ENCODE results near the gene MLLT10. TPM values are rescaled to one million over a fixed set of nuclear protein-coding genes. Genes with fewer than 3 reads are reported as not detected.

MLLT10 gene
- total RNA-seq, 1 donor from 2014 or later, result 39.0 TPM

- Mint-ChIP-seq H3K4me3 (ENCODE audit: unreplicated experiment) (no peak overlapping the region), H3K36me3 (ENCODE audit: low read depth) (no peaks in the 10 kb centered on the region), H3K4me1 (ENCODE audit: low read depth) (peaks cover 31% of the 10 kb centered on the region), H3K9me3 (ENCODE audit: low read depth) (no peaks in the 10 kb centered on the region), H3K27me3 (ENCODE audit: low read depth) (no peaks in the 10 kb centered on the region), H3K27ac (ENCODE audit: unreplicated experiment) (no peak overlapping the region)
- no peak for TF ChIP-seq CTCF (IDR thresholded peaks at IDR 0.05)
- no peak for DNase-seq (ENCODE audit: low spot score)
Observed at GRCh38 chr10:21498986-21499385, 35.0 kb upstream of the MLLT10 start.

GRCh38 chr10:21499701-21500577, 34.1 kb upstream of the MLLT10 start:
- Mint-ChIP-seq H3K9me3 (ENCODE audit: low read depth) (no peaks in the 10 kb centered on the region), H3K4me3 (ENCODE audit: unreplicated experiment) (peak overlapping the region; percentile 29), H3K27me3 (ENCODE audit: low read depth) (no peaks in the 10 kb centered on the region), H3K36me3 (ENCODE audit: low read depth) (no peaks in the 10 kb centered on the region), H3K27ac (ENCODE audit: unreplicated experiment) (no peak overlapping the region), H3K4me1 (ENCODE audit: low read depth) (peaks cover 27% of the 10 kb centered on the region)
- peak; percentile 24 for TF ChIP-seq CTCF (IDR thresholded peaks at IDR 0.05)
- DNase-seq (ENCODE audit: low spot score), result no peak

- Mint-ChIP-seq H3K36me3 (ENCODE audit: low read depth) (no peaks in the 10 kb centered on the region), H3K27me3 (ENCODE audit: low read depth) (no peaks in the 10 kb centered on the region), H3K9me3 (ENCODE audit: low read depth) (no peaks in the 10 kb centered on the region), H3K4me1 (ENCODE audit: low read depth) (peaks cover 21% of the 10 kb centered on the region), H3K27ac (ENCODE audit: unreplicated experiment) (no peak overlapping the region), H3K4me3 (ENCODE audit: unreplicated experiment) (no peak overlapping the region)
- no peak for TF ChIP-seq CTCF (IDR thresholded peaks at IDR 0.05)
- DNase-seq (ENCODE audit: low spot score), result no peak
Observed at GRCh38 chr10:21500578-21500910, 33.5 kb upstream of the MLLT10 start.

GRCh38 chr10:21501091-21501490, 32.9 kb upstream of the MLLT10 start:
- Mint-ChIP-seq H3K36me3 (ENCODE audit: low read depth) (no peaks in the 10 kb centered on the region), H3K9me3 (ENCODE audit: low read depth) (no peaks in the 10 kb centered on the region), H3K4me1 (ENCODE audit: low read depth) (peaks cover 21% of the 10 kb centered on the region), H3K4me3 (ENCODE audit: unreplicated experiment) (no peak overlapping the region), H3K27me3 (ENCODE audit: low read depth) (no peaks in the 10 kb centered on the region), H3K27ac (ENCODE audit: unreplicated experiment) (no peak overlapping the region)
- DNase-seq (ENCODE audit: low spot score), result no peak
- TF ChIP-seq CTCF (IDR thresholded peaks at IDR 0.05), result no peak

GRCh38 chr10:21501731-21502347, 32.2 kb upstream of the MLLT10 start:
- Mint-ChIP-seq H3K4me3 (ENCODE audit: unreplicated experiment) (no peak overlapping the region), H3K36me3 (ENCODE audit: low read depth) (no peaks in the 10 kb centered on the region), H3K27me3 (ENCODE audit: low read depth) (no peaks in the 10 kb centered on the region), H3K27ac (ENCODE audit: unreplicated experiment) (no peak overlapping the region), H3K4me1 (ENCODE audit: low read depth) (peaks cover 21% of the 10 kb centered on the region), H3K9me3 (ENCODE audit: low read depth) (no peaks in the 10 kb centered on the region)
- DNase-seq (ENCODE audit: low spot score), result no peak
- no peak for TF ChIP-seq CTCF (IDR thresholded peaks at IDR 0.05)
